ENCODE data around the gene NCCRP1.
"Not testable (repeated sequence)": the region's sequence is repeated elsewhere in the genome, so short reads cannot be mapped to it uniquely, and the experiment has no call there.

DNA sequence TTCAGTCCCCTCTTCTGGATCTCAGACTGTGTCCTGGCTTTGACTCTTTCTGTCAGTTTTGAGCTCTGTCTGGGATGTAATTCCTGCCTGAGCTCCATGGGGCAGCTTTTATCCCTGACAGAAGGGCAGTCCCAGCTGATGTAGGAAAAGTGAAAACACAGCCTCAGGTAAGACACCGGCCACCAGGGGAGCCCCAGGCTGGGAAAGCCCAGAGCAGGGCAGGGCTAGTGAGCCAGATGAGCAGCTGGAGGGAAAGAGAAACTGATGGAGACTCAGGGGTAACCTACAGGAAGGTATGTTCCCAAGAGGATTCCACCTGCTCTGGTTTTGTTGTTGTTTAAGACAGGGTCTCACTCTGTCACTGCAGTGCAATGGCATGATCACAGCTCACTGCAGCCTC lies 48.4 kb downstream of the NCCRP1 start:
- TF ChIP-seq, protein P1, sequence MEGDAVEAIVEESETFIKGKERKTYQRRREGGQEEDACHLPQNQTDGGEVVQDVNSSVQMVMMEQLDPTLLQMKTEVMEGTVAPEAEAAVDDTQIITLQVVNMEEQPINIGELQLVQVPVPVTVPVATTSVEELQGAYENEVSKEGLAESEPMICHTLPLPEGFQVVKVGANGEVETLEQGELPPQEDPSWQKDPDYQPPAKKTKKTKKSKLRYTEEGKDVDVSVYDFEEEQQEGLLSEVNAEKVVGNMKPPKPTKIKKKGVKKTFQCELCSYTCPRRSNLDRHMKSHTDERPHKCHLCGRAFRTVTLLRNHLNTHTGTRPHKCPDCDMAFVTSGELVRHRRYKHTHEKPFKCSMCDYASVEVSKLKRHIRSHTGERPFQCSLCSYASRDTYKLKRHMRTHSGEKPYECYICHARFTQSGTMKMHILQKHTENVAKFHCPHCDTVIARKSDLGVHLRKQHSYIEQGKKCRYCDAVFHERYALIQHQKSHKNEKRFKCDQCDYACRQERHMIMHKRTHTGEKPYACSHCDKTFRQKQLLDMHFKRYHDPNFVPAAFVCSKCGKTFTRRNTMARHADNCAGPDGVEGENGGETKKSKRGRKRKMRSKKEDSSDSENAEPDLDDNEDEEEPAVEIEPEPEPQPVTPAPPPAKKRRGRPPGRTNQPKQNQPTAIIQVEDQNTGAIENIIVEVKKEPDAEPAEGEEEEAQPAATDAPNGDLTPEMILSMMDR (conservative IDR thresholded peaks at IDR 0.05), result not testable (repeated sequence)
- not testable (repeated sequence) for TF ChIP-seq EZH2 (IDR thresholded peaks at IDR 0.05; ENCODE audit: low read depth)

Measured in PC-9 (cell line).